Right lobe of liver (tissue), 6 donors: ENCODE data around the gene SPATA1. TPM values are rescaled to one million over a fixed set of nuclear protein-coding genes. Genes with fewer than 3 reads are reported as not detected.

ENCODE experiments used
- ATAC-seq, 4 donors: fragments of 200-7000 bp; cut with Tn5 transposase; one replicate each; pipeline ENCODE4 v1.9.1; 2020; ENCODE audit warnings: mild to moderate bottlenecking in 4 of 4, moderate library complexity in 4 of 4
- DNase-seq, 3 donors: peaks; one replicate each; pipeline ENCODE4 v3.0.0-alpha.2; 2020
- H3K27ac ChIP-seq, 3 donors: fragments of 200-600 bp; one replicate each; pipeline ENCODE4 v1.8.0; 2022
- H3K27me3 ChIP-seq, 2 donors: fragments of 200-600 bp; one replicate each; pipeline ENCODE4 v1.8.0; 2022
- H3K36me3 ChIP-seq, 4 donors: fragments of 200-600 bp; sonication (generic) in 1 of 4; one replicate each; pipeline versions ENCODE4 v1.5.1 to v1.8.0; 2017 to 2022; ENCODE audit warnings: control low read depth in 1 of 4
- H3K4me1 ChIP-seq, 4 donors: fragments of 200-600 bp; sonication (generic) in 1 of 4; one replicate each; pipeline versions ENCODE4 v1.5.1 to v1.8.0; 2017 to 2022; ENCODE audit warnings: control low read depth in 1 of 4
- H3K4me3 ChIP-seq, 3 donors: fragments of 200-600 bp; one replicate each; pipeline ENCODE4 v1.8.0; 2022
- H3K9me3 ChIP-seq, 4 donors: fragments of 200-600 bp; sonication (generic) in 1 of 4; one replicate each; pipeline versions ENCODE4 v1.5.1 to v1.8.0; 2017 to 2022; ENCODE audit warnings: control low read depth in 1 of 4
- POLR2A ChIP-seq: fragments of 450-650 bp; IDR thresholded peaks from one replicate; pipeline ENCODE4 v1.6.1; 2017; ENCODE audit warnings: antibody characterized with exemption, mild to moderate bottlenecking
- WGBS: methylation state at CpG from one replicate; pipeline ENCODE4 v1.1.6; 2018; ENCODE audit warnings: low coverage, low lambda C conversion rate; ENCODE audit not compliant: insufficient coverage; ENCODE audit errors: missing lambda C conversion rate; 5-methylcytosine and 5-hydroxymethylcytosine counted together
- intact Hi-C, 2 donors: fragments of 100-400 bp; cut with DNase I; formaldehyde crosslinking; loops; one replicate each; pipeline versions ENCODE4 v1.11.2 to v1.14.1; 2022
- total RNA-seq, 6 experiments: library from RNA; depleted of rRNA in 2 of 6; stranded (reverse); fragments of >200 nt in 2 of 6; fragmentation: NEBNext Ultra II Directional in 3 of 6; extraction: Animal tissue kit (Norgen Biotek cat#: 25700) in 3 of 6; gene quantifications; one replicate each; pipeline versions ENCODE4 v1.1.0 to v1.2.4, GENCODE V29; 2016 to 2023
- TF ChIP-seq, protein P1 (sequence below), 4 donors: fragments of 200-600 bp in 3 of 4; fragments of 450-650 bp in 1 of 4; IDR thresholded peaks; one replicate each; pipeline versions ENCODE4 v1.5.1 to v1.8.0; 2016 to 2022; ENCODE audit warnings: antibody characterized with exemption in 4 of 4, mild to moderate bottlenecking in 2 of 4
- donor health status: DM: no; HTN: yes; CAD: no.
- donor health status: DM: no; HTN: no; CAD: no.
- donor health status: DM: no; HTN: no; CAD: no.
- donor health status: DM: no; HTN: yes; CAD: no.
- donor health status: DM: no; HTN: yes; CAD: no.

SPATA1 gene
- total RNA-seq, 6 experiments from 2014 or later: 0.31 to 1.7 (median 0.92) TPM

DNA sequence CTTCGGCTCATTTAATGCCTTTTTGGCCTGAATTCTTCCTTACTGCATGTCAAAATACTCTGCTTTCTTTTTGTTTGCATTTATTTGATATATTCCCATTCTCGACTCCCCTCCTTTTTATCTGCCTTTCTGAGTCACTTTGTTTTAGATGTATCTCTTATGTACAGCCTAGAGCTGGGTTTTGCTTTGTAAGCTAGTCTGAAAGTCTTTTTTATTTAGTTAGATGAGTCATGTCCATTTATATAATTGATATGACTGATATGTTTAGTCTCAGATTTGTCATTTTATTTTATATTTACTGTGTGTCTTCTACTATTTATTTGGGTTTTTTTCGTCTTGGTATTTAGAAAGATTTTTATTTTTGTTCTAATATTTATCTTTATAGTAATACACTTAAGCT lies 33.8 kb downstream of the SPATA1 start:
- Histone ChIP-seq H3K36me3 (peaks cover 0 to 3% (median 0%) of the 10 kb centered on the region in 4 donors), H3K4me1 (no peaks in the 10 kb centered on the region), H3K27ac (no peak overlapping the region), H3K4me3 (no peak overlapping the region), H3K9me3 (no peaks in the 10 kb centered on the region), H3K27me3 (no peaks in the 10 kb centered on the region)
- WGBS: 83% methylated on average over 3 of the region's 3 CpGs
- intact Hi-C loops: no loop called here
- TF ChIP-seq POLR2A: no peak
- TF ChIP-seq, protein P1, sequence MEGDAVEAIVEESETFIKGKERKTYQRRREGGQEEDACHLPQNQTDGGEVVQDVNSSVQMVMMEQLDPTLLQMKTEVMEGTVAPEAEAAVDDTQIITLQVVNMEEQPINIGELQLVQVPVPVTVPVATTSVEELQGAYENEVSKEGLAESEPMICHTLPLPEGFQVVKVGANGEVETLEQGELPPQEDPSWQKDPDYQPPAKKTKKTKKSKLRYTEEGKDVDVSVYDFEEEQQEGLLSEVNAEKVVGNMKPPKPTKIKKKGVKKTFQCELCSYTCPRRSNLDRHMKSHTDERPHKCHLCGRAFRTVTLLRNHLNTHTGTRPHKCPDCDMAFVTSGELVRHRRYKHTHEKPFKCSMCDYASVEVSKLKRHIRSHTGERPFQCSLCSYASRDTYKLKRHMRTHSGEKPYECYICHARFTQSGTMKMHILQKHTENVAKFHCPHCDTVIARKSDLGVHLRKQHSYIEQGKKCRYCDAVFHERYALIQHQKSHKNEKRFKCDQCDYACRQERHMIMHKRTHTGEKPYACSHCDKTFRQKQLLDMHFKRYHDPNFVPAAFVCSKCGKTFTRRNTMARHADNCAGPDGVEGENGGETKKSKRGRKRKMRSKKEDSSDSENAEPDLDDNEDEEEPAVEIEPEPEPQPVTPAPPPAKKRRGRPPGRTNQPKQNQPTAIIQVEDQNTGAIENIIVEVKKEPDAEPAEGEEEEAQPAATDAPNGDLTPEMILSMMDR (IDR thresholded peaks at IDR 0.05): no peak
- no peak for DNase-seq
- ATAC-seq: no peak

DNA sequence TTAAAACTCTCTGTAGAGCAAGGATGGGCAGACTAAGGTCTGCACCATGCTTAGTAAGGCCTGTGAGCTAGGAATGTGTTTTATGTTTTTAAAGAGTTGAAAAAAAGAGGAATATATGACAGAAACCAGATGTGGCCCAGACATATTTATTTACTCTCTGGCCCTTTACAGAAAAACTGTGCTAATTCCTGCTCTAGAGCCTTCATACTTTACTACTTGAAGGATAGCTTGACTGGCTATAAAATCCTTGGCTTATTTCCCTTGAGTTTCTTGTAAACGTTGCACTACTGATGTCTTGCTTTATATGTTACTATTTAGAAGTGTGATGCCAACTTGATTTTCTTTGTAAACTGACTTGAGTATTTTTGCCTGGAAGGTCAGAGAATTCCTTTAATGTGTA lies 34.6 kb downstream of the SPATA1 start:
- DNase-seq: no peak
- 32% methylated on average over 1 of the region's 1 CpG for WGBS
- ATAC-seq: no peak
- intact Hi-C loops: no loop called here
- Histone ChIP-seq H3K9me3 (no peaks in the 10 kb centered on the region), H3K36me3 (peaks cover 0 to 3% (median 0%) of the 10 kb centered on the region in 4 donors), H3K4me3 (no peak overlapping the region), H3K4me1 (no peaks in the 10 kb centered on the region), H3K27ac (no peak overlapping the region), H3K27me3 (no peaks in the 10 kb centered on the region)
- TF ChIP-seq POLR2A: no peak
- TF ChIP-seq, protein P1 (IDR thresholded peaks at IDR 0.05): no peak

DNA sequence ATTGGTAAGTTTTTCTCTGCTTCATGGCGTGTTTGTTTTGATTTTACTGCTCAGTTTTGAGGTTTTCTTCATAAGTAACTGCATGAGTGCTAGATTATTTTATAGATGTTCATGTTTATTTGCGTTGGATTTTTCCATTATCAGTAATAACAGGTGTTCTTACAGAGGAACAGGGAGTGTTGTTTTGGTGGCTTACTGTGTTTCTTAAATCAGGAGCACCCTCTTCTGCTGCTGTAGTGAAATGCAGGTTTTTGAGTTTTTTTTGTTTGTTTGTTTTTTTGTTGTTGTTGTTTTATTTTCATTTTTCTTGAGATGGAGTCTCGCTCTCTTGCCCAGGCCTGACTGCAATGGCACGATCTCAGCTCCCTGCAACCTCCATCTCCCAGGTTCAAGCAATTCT lies 35.5 kb downstream of the SPATA1 start:
- DNase-seq (no peak), ATAC-seq (peak in 1 of 4 donors; percentile 28)
- Histone ChIP-seq H3K9me3 (no peaks in the 10 kb centered on the region), H3K4me1 (no peaks in the 10 kb centered on the region), H3K27ac (no peak overlapping the region), H3K36me3 (peaks cover 0 to 3% (median 0%) of the 10 kb centered on the region in 4 donors), H3K27me3 (no peaks in the 10 kb centered on the region), H3K4me3 (no peak overlapping the region)
- WGBS: 87% methylated on average over 3 of the region's 4 CpGs
- intact Hi-C loops: no loop called here
- TF ChIP-seq, protein P1 (IDR thresholded peaks at IDR 0.05): peak; percentile 11 to 31 (median 24)
- no peak for TF ChIP-seq POLR2A

DNA sequence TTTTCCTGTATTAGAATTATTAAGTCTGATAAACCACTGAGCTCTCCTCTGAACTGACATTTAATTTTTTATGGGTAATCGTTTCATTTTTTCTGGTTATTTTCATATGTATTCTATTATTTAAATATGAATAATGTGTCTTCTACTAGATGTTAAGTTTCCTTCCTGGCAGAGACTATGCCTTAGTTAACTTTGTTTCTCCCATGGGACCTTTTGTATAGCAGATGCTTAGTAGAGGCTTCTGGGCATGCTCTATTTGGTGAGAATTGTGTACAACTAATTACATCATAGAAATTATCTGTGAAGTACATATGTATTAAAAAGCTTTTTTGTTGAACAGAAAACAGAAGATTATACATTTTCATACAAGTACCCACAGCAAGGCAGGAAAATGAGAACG lies 44.6 kb downstream of the SPATA1 start:
- intact Hi-C loops: no loop called here
- Histone ChIP-seq H3K9me3 (no peaks in the 10 kb centered on the region), H3K4me3 (no peak overlapping the region), H3K27ac (no peak overlapping the region), H3K27me3 (no peaks in the 10 kb centered on the region), H3K36me3 (peaks cover 0 to 16% (median 2%) of the 10 kb centered on the region in 4 donors), H3K4me1 (no peaks in the 10 kb centered on the region)
- no peak for TF ChIP-seq POLR2A
- TF ChIP-seq, protein P1 (IDR thresholded peaks at IDR 0.05): no peak
- no peak for ATAC-seq
- DNase-seq: no peak
- WGBS: 95% methylated on average over 2 of the region's 2 CpGs

DNA sequence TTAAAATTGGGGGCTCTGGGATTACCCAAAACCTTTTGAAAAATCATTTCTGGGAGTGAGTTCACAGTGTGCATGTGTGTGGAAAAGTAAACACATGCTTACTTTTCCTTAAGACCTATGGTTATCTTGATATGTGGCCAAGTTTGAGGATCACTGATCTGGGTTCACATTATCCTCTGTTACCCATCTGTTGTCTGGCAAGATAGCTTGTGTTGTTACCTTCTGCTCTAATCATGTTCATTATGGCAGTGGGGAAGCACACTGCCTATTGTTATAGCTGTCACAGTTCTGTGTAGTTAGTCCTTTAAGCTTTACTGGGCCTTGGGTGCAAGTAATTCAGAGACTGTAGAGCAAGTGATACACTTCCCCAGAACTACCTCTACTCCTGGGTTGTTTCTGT lies 63.0 kb downstream of the SPATA1 start:
- ATAC-seq (no peak), DNase-seq (no peak)
- no peak overlapping the region for H3K27ac ChIP-seq
- intact Hi-C loops: no loop called here
- H3K4me1 ChIP-seq: peaks cover 0 to 8% (median 0%) of the 10 kb centered on the region in 4 donors
- H3K4me3 ChIP-seq: no peak overlapping the region
- peaks cover 0 to 39% (median 7%) of the 10 kb centered on the region in 4 donors for H3K36me3 ChIP-seq
- TF ChIP-seq, protein P1 (IDR thresholded peaks at IDR 0.05): no peak
- TF ChIP-seq POLR2A: no peak
- no peaks in the 10 kb centered on the region for H3K9me3 ChIP-seq
- H3K27me3 ChIP-seq: no peaks in the 10 kb centered on the region
